Measurements from ENCODE around the gene ACVRL1. TPM values are rescaled to one million over a fixed set of nuclear protein-coding genes. Genes with fewer than 3 reads are reported as not detected.

The ACVRL1 gene
- 24.4 and 26.5 TPM in 2 replicates for polyA plus RNA-seq (2014; cell fraction: cytosol; rRNA removed)
- polyA plus RNA-seq (2014; cell fraction: nucleus; rRNA removed) = 25.3 and 33.4 TPM in 2 replicates

GRCh38 chr12:51907083-51907855 is at the start of gene ACVRL1:
TSS of gene ACVRL1 (plus strand) at chr12:51907504. CDS start at chr12:51912475, 4,971 bp downstream.
- no peak for DNase-seq (ENCODE audit: low spot score)

GRCh38 chr12:51860986-51861385 is 46.3 kb upstream of the ACVRL1 start:
- DNase-seq (ENCODE audit: low spot score) = no peak

DNA sequence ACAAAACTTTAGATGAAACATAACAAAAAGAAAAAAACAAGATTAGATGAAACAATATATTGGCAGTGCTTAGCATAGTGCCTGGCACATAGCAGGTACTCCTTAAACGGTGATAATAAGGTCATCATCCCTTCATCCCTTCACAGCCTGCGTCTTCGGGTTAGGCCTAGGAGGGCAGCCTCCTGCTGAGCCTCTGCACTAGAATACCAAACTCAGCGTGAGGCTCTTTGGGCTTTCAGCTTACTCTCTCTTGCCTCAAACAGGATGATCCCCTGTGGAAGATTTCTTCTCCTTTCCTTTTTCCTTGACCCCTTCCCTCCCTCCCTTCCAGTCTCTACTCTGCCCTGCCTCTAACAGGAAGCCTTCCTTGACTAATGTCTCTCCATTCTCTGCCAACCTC is 44.4 kb upstream of the ACVRL1 start:
- no peak for DNase-seq (ENCODE audit: low spot score)

- DNase-seq (ENCODE audit: low spot score) = peak; percentile 62
These were observed 43.9 kb upstream of the ACVRL1 start for GRCh38 chr12:51863363-51863932.

DNA sequence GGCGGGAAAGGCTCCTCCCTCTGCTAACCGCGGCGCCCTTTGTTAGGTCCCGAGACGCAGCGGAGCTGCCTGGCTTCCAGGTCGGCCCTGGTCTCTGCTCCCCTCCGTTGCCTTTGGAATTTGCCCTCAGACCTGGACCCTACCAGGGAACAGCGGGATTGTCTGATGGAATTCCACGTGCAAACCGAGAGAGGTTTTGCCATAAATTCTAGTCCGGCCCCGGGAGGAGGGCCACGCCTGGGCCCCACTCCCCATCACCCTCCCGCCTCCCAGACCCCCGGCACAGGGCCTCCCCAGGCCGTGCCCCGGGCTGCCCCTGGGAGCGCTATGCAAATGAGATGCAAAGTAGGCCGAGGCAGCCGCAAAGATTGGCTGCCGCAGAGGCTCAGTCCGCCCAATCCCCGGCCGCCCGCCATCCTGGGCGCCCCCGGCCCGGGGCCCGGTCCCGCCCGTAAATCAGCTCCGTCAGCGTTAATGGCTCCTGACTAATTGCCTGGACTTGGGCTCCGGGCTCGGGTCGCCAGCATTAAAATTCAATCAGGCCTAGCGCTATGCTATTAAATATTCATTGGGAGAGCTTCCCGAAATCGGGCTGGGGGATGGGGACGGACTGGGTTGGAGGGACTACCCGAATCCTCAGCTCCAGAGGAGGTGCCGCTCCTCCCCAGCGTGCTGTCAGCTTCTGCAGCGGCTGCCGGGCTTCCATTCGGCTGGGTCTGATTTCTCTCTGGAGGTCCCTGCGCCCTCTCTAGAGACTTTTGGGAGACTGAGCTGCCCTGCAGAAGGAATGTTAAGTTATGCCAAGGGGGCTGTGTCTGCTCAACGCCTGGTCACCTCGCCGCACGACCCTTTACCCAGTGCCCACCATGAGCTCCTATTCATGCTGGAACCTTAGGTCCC is 43.1 kb upstream of the ACVRL1 start:
- peak; percentile 92 for DNase-seq (ENCODE audit: low spot score)

DNA sequence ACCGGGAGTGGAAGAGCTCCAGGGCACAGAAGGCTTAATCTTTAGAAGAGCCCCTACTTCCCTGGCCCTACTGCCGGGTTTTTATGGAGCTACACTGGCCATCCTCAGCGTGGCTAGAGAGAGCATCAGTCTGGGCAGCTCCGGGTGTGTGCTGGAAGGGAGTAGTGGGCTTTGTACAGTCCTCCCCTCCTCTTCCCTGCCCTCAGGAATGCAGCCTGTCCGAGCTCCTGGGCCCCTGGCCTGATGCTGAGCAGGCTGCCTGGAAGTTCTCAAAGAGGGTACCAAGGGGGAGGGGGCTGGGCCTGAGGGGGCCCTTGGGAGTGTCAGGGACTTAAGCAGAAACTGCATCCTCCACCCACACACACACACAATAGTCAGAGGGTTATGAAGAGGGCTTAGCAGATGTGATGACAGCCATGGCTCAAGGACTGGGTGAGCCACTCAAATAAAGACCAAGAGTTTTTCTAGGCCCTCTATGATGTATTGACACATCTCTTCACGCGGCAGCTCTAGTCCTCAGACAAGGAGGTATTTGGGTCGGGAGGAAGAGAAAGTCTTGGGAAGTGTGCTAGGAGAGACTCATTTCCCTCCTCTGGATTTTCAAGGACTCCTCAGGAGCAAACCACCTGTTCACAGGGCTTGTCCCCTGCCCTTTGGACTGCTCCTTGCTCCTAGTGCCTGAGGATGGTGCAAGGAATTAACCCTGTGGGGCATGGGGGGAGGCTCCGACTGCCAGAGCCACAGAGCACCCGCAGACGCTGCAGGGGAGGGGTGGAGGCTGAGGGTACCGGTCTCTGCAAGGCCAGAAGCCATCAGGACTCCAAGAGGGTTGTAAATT is 42.3 kb upstream of the ACVRL1 start:
- peak; percentile 83 for DNase-seq (ENCODE audit: low spot score)

DNA sequence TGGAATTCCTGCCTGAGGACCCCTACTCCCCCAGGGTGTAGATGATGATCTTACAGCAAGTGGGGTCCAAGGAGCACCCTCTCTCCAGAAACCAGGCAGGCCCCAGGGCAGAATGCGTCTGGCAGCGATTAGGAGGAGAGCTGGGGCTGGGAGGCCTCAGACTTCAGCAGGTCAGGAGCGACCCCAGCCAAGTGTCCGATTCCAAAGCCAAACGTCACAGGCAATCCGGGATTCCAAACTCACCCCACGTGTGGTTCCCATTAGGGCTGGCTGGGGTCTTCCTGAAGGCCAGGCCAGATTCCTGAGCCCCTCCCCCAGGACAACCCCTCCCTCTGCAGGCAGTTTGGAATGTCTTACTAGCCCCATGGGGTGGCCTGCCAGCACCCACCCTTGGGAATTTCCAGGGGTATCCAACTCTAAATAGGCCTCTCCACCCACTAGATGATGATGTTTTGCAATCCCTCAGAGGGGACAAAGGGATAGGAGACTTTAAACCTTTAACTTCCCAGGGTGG is 41.5 kb upstream of the ACVRL1 start:
- DNase-seq (ENCODE audit: low spot score) = no peak

GRCh38 chr12:51866324-51866723 is 41.0 kb upstream of the ACVRL1 start:
- no peak for DNase-seq (ENCODE audit: low spot score)

- DNase-seq (ENCODE audit: low spot score) = no peak
These were observed 40.5 kb upstream of the ACVRL1 start for GRCh38 chr12:51866762-51867161.

DNA sequence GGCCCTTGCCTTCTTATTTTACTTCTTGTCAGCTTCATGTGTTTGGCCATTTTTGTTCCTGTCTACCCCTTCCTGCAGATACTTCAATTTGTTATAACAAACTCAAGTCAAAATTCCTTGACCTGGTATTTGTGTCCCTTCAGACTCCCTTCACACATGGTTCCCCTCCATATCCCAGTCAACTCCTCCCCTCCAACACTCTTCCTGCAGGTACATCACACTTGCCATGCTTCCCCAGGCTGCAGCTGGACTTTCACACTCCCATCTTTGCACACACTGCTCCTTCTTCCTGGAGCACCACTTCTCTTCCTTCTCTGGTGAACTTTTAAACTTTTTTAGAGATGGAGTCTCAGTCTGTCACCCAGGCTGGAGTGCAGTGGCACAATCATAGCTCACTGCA is 39.9 kb upstream of the ACVRL1 start:
- DNase-seq (ENCODE audit: low spot score) = no peak

DNA sequence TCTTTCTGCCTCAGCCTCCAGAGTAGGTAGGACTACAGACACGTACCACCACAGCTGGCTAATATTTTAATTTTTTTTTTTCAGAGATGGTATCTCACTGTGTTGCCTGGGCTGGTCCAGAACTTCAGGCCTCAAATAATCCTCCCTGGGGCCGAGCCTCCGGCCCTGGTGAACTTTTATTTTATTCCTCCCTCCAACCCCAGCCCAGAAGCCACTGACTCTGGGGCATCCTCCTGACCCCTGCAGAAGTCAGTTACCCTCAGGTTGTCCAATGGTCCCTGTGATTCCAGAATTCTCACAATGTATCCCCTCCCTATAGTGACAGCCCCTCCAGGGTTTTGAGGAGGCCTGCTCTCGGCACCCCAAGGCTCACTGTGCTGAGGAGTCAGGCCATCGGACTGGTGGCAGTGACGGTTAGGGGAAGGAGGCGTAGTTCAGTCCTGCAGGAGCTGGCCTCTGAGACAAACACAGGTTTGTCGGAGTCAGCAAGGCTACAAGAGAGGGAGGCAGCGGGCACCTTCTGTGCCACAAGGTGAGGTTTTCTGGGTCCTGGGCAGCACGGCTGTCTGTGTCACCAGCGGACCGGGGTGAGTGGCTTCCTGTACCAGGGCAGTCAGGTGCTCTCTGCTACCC is 39.4 kb upstream of the ACVRL1 start:
- DNase-seq (ENCODE audit: low spot score) = no peak

GRCh38 chr12:51868821-51869495 is 38.3 kb upstream of the ACVRL1 start:
- peak; percentile 58 for DNase-seq (ENCODE audit: low spot score)

DNA sequence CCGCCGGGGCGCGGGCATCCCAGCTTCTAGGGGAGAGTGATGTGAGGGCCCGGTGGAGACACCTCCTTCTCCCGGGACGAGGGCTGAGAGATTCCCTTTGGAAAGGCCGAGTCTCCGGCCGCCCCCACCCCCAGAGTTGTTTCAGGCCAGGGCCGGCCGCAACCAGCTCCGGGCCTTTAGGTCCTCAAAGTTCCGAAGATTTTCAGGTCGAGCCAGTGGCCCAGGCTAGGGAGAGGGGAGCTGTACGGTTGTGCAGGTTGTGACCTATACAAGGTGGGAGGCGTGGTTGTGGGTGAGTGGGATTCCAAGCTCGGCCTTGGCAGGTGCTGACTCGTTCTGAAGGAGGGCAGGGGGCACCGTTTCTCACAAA is 37.8 kb upstream of the ACVRL1 start:
- no peak for DNase-seq (ENCODE audit: low spot score)

DNA sequence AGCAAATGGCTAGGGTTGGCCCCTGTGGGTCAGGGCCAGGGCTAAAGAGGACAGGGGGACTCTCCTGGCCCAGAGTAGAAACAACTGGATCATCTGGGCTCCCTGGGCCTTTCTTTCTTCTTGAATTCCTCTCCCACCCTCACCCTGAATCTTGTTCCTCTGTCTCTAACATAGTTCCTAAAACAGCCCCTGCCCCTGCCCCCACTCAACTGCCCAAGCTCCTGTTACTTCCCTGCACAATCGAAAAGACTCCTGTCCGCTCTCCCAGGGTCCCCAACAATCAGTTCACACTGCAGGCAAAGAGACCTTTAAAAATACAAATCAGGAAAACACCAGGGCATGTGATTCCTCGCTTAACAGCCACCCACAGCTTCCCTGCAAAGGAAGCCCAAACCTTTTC is 37.4 kb upstream of the ACVRL1 start:
- DNase-seq (ENCODE audit: low spot score) = no peak

DNA sequence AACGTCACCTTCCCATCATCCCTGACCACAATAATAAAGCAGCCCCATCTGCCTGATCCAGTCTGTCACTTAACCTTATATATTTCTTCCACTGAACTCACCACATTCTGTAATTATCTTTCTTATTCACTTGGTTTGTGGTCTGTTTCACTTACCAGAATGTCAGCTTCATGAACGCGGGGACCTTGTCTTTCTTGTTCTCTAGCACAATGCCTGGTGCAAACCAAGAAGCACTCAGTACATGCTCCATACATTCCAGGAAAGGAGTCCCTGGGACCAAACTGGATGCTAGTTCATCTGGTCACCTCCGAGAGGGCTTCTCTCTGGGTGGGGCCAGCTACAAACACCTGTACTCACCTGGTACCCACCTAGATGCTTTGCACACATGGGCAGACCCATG is 36.8 kb upstream of the ACVRL1 start:
- DNase-seq (ENCODE audit: low spot score) = no peak

GRCh38 chr12:51871126-51871525 is 36.2 kb upstream of the ACVRL1 start:
- DNase-seq (ENCODE audit: low spot score) = no peak

GRCh38 chr12:51871918-51872688 is 35.2 kb upstream of the ACVRL1 start:
- DNase-seq (ENCODE audit: low spot score) = no peak

DNA sequence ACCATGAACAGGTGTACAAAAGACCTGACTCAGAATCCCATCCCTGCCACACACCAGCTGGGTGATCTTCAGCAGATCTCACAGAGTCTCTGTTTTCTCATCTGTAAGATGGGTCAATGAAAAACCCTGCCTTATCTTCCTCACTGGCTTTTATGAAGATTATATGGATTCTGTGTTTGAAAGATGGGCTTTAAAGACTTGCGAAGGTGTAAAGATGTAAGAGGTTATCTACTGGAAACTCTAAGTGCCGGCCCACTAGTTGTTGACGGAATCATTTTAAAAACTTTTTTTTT is 34.7 kb upstream of the ACVRL1 start:
- DNase-seq (ENCODE audit: low spot score) = no peak

- DNase-seq (ENCODE audit: low spot score) = no peak
These were observed 33.9 kb upstream of the ACVRL1 start for GRCh38 chr12:51873251-51873994.

Measured in SK-N-DZ (cell line).